Mesendoderm (in vitro differentiated cells): ENCODE results near the gene ADGRL4.

Experiments
- DNase-seq: peaks from one replicate; pipeline ENCODE4 v3.0.0; 2013
- H2AK5ac ChIP-seq: 2 replicates; pipeline ENCODE4 v1.6.1; 2013; ENCODE audit warnings: low read length, inconsistent platforms
- H2BK120ac ChIP-seq: 2 replicates; pipeline ENCODE4 v1.6.1; 2013; ENCODE audit warnings: low read depth, mild to moderate bottlenecking, low read length, moderate library complexity, mixed read lengths
- H2BK15ac ChIP-seq: replicated peaks from 2 replicates; pipeline ENCODE4 v1.6.1; 2013; ENCODE audit warnings: low read depth, mild to moderate bottlenecking, moderate library complexity
- H2BK5ac ChIP-seq: 2 replicates; pipeline ENCODE4 v1.6.1; 2013; ENCODE audit warnings: low read length, inconsistent platforms
- H3K18ac ChIP-seq: 2 replicates; pipeline ENCODE4 v1.6.1; 2013; ENCODE audit warnings: mild to moderate bottlenecking, low read length, mixed read lengths
- H3K23ac ChIP-seq: one replicate; pipeline ENCODE4 v1.6.1; 2013; ENCODE audit warnings: low read length
- H3K27ac ChIP-seq: 2 replicates; pipeline ENCODE4 v1.5.1; 2013; ENCODE audit warnings: low read depth, mild to moderate bottlenecking, inconsistent platforms, low read length, moderate library complexity
- H3K27me3 ChIP-seq: 2 replicates; pipeline ENCODE4 v1.6.1; 2013; ENCODE audit warnings: low read length, control low read depth, mild to moderate bottlenecking, inconsistent platforms; ENCODE audit not compliant: insufficient read depth, poor library complexity
- H3K36me3 ChIP-seq: 2 replicates; pipeline ENCODE4 v1.6.1; 2013; ENCODE audit warnings: low read length, inconsistent platforms; ENCODE audit not compliant: control insufficient read depth, insufficient read depth
- H3K4ac ChIP-seq: one replicate; pipeline ENCODE4 v1.6.1; 2013; ENCODE audit warnings: low read depth, mild to moderate bottlenecking, low read length, moderate library complexity
- H3K4me1 ChIP-seq: 2 replicates; pipeline ENCODE4 v1.6.1; 2013; ENCODE audit warnings: low read depth, low read length, inconsistent platforms; ENCODE audit not compliant: control insufficient read depth
- H3K4me2 ChIP-seq: 2 replicates; pipeline ENCODE4 v1.6.1; 2013; ENCODE audit warnings: low read length
- H3K4me3 ChIP-seq: 2 replicates; pipeline ENCODE4 v1.5.1; 2013; ENCODE audit warnings: mild to moderate bottlenecking, low read length
- H3K56ac ChIP-seq: one replicate; pipeline ENCODE4 v1.6.1; 2013; ENCODE audit warnings: low read length
- H3K79me1 ChIP-seq: 2 replicates; pipeline ENCODE4 v1.6.1; 2013; ENCODE audit warnings: low read length, inconsistent platforms
- H3K79me2 ChIP-seq: 2 replicates; pipeline ENCODE4 v1.6.1; 2013; ENCODE audit warnings: mild to moderate bottlenecking, low read length; ENCODE audit not compliant: control insufficient read depth, insufficient read depth
- H3K9ac ChIP-seq: 2 replicates; pipeline ENCODE4 v1.6.1; 2013; ENCODE audit warnings: low read length, inconsistent platforms
- H4K5ac ChIP-seq: one replicate; pipeline ENCODE4 v1.6.1; 2013; ENCODE audit warnings: low read length
- H4K8ac ChIP-seq: one replicate; pipeline ENCODE4 v1.6.1; 2013; ENCODE audit warnings: low read depth, mild to moderate bottlenecking, control low read depth, low read length, moderate library complexity
- WGBS: extraction: QIAGEN DNeasy Blood & Tissue Kit; methylation state at CpG from one replicate; pipeline ENCODE4 v1.1.7; 2013; ENCODE audit warnings: low lambda C conversion rate, missing lambda C conversion rate; ENCODE audit not compliant: insufficient coverage; ENCODE audit errors: extremely low coverage; 5-methylcytosine and 5-hydroxymethylcytosine counted together

Gene ADGRL4

GRCh38 chr1:78854556-78854955 lies 152.0 kb downstream of the ADGRL4 start:
- no peak for DNase-seq
- Histone ChIP-seq H4K8ac (no peak overlapping the region), H3K23ac (no peak overlapping the region), H3K27me3 (no peaks in the 10 kb centered on the region), H2BK120ac (no peak overlapping the region), H3K56ac (no peak overlapping the region), H3K4ac (no peak overlapping the region), H3K4me2 (no peak overlapping the region), H3K36me3 (no peaks in the 10 kb centered on the region), H3K9ac (no peak overlapping the region), H3K4me1 (no peaks in the 10 kb centered on the region), H2AK5ac (no peak overlapping the region), H3K79me2 (no peaks in the 10 kb centered on the region), H3K18ac (no peak overlapping the region), H3K4me3 (no peak overlapping the region), H3K79me1 (no peaks in the 10 kb centered on the region), H3K27ac (no peak overlapping the region), H2BK5ac (no peak overlapping the region), H4K5ac (no peak overlapping the region), H2BK15ac (no peak overlapping the region)
- WGBS, result no CpG with 5 or more reads among the region's 5 CpGs

- no peak for DNase-seq
- H3K27ac ChIP-seq, result no peak overlapping the region
- WGBS, result no CpG with 5 or more reads among the region's 4 CpGs
Observed at GRCh38 chr1:78843546-78843945, 163.0 kb downstream of the ADGRL4 start.

GRCh38 chr1:78843111-78843510 lies 163.4 kb downstream of the ADGRL4 start:
- no peak overlapping the region for H3K4ac ChIP-seq
- H2BK120ac ChIP-seq, result no peak overlapping the region
- no peak overlapping the region for H4K5ac ChIP-seq
- no peak overlapping the region for H2AK5ac ChIP-seq
- H3K4me1 ChIP-seq, result no peaks in the 10 kb centered on the region
- no peak overlapping the region for H2BK5ac ChIP-seq
- no peak overlapping the region for H3K23ac ChIP-seq
- H3K36me3 ChIP-seq, result no peaks in the 10 kb centered on the region
- DNase-seq, result no peak
- no peaks in the 10 kb centered on the region for H3K79me1 ChIP-seq
- no peak overlapping the region for H3K4me2 ChIP-seq
- H4K8ac ChIP-seq, result no peak overlapping the region
- no peak overlapping the region for H3K56ac ChIP-seq
- no peak overlapping the region for H3K18ac ChIP-seq
- WGBS, result no CpG with 5 or more reads among the region's 1 CpG
- no peak overlapping the region for H2BK15ac ChIP-seq
- no peak overlapping the region for H3K27ac ChIP-seq
- H3K4me3 ChIP-seq, result no peak overlapping the region
- H3K27me3 ChIP-seq, result no peaks in the 10 kb centered on the region
- no peaks in the 10 kb centered on the region for H3K79me2 ChIP-seq
- no peak overlapping the region for H3K9ac ChIP-seq

More at GRCh38 chr1:78843546-78843945, 163.0 kb downstream of the ADGRL4 start:
- Histone ChIP-seq H3K9ac (no peak overlapping the region), H3K4me1 (no peaks in the 10 kb centered on the region), H3K79me1 (no peaks in the 10 kb centered on the region), H2BK15ac (no peak overlapping the region), H3K27me3 (no peaks in the 10 kb centered on the region), H3K79me2 (no peaks in the 10 kb centered on the region), H3K4ac (no peak overlapping the region), H2BK120ac (no peak overlapping the region), H2AK5ac (no peak overlapping the region), H3K18ac (no peak overlapping the region), H4K5ac (no peak overlapping the region), H3K56ac (no peak overlapping the region), H3K4me3 (no peak overlapping the region), H4K8ac (no peak overlapping the region), H2BK5ac (no peak overlapping the region), H3K23ac (no peak overlapping the region), H3K36me3 (no peaks in the 10 kb centered on the region), H3K4me2 (no peak overlapping the region)

GRCh38 chr1:78840453-78841271 lies 165.9 kb downstream of the ADGRL4 start:
- Histone ChIP-seq H2BK5ac (no peak overlapping the region), H3K27ac (no peak overlapping the region), H2BK120ac (no peak overlapping the region), H3K79me2 (no peaks in the 10 kb centered on the region), H3K36me3 (no peaks in the 10 kb centered on the region), H4K5ac (no peak overlapping the region), H3K4me3 (no peak overlapping the region), H3K56ac (no peak overlapping the region), H3K18ac (peak overlapping the region; percentile 20), H3K79me1 (no peaks in the 10 kb centered on the region), H3K4me1 (no peaks in the 10 kb centered on the region), H3K9ac (no peak overlapping the region), H3K4me2 (no peak overlapping the region), H3K4ac (no peak overlapping the region), H4K8ac (no peak overlapping the region), H3K27me3 (no peaks in the 10 kb centered on the region), H2AK5ac (no peak overlapping the region), H2BK15ac (no peak overlapping the region), H3K23ac (no peak overlapping the region)
- WGBS, result no CpG with 5 or more reads among the region's 8 CpGs
- DNase-seq, result peak; percentile 27
